GM18498 (cell line): ENCODE data around the gene ANKS1B.

Experiments used
- ATAC-seq: cut with Tn5 transposase; IDR thresholded peaks from one replicate; pipeline ENCODE4 v1.9.1; 2021; ENCODE audit warnings: mild to moderate bottlenecking, moderate library complexity; ENCODE audit not compliant: unreplicated experiment

Gene ANKS1B

GRCh38 chr12:99231031-99231430, 753.7 kb downstream of the ANKS1B start:
- ATAC-seq: no peak

- no peak for ATAC-seq
Measured at GRCh38 chr12:99224237-99224636, 760.5 kb downstream of the ANKS1B start.

DNA sequence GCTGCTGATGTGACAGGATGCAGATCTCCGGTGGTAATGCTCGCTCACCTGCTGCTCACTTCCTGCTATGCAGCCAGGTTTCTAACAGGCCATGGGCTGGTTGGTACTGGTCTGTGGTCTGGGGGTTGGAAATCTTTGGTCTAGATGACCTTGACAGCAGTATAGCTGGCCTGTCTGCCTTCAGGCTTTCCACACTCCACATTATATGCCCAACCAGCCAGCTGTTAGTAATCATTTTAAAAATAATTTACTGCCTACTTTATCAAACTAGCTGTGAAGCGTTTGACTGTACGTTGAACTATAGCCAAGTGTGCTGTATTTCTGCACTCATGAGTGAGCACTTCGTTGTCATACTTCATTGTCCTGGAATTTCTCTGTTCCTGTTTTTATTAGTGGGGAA, 761.2 kb downstream of the ANKS1B start:
- ATAC-seq: no peak

GRCh38 chr12:99213047-99213446, 771.7 kb downstream of the ANKS1B start:
- ATAC-seq: no peak

GRCh38 chr12:99212275-99212674, 772.5 kb downstream of the ANKS1B start:
- no peak for ATAC-seq

- ATAC-seq: no peak
Measured at GRCh38 chr12:99205111-99205510, 779.6 kb downstream of the ANKS1B start.

DNA sequence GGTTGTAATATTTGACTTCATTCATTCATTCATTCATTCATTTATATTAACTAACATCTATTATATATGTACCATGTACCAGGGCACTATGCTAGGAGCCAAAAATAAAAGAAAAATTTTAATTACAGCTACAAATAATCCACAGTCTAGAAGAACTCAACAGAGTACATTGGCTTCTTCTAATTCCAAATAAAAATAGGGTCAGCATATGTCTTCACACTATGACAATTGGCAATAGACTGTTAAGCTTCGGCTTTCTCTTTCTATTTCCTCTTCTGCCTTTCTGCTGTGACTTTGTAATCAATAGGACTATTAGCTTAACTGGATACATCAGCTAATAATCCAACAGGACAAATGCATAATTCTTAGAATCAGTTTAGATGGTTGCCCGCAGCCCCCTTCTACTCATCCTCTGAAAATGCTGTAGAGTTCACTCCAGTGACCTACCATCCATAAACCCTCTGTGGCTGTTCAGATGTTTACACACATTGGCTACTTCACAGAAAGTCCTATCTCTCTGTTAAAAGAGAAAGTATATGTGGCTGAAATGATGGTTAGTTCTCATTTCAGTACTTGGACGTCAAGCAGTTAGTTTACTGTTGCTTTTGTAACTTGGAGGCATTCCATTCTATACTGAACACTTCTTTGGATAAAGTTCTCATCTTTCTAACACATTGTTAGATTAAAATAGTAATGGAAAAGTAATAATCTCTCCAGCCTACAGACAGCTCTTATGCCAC, 782.7 kb downstream of the ANKS1B start:
- no peak for ATAC-seq

DNA sequence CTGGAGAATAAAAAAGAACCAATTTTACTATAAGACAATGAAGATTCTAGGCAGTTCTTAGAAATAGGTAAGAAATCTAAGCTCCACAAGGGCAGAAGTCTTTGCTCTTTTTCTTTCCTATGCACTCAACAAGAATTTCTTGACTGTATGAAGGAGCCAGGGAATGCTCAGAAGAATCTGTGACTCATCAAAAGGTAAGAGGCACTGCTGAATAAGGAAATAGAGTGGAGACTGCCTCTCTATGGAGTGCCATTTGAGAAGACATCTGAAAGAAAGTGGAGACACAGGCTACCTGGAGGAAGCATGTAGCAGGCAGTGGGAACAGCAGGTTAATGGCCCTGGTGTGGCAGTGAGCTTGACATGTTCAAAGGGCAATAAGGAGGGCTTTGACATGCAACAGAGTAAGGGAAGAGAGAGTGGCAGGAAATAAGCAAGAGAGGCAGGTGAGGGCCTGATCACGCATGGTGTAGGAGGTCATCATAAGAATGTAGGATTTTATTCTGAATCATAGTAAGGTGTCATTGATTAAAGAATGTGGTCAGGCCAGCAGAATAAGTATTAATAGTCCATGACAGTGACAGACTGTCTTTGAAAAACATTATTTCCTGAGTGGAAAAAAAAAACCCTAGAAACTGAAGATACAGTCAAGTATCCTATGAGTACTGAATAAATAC, 783.9 kb downstream of the ANKS1B start:
- ATAC-seq: no peak

DNA sequence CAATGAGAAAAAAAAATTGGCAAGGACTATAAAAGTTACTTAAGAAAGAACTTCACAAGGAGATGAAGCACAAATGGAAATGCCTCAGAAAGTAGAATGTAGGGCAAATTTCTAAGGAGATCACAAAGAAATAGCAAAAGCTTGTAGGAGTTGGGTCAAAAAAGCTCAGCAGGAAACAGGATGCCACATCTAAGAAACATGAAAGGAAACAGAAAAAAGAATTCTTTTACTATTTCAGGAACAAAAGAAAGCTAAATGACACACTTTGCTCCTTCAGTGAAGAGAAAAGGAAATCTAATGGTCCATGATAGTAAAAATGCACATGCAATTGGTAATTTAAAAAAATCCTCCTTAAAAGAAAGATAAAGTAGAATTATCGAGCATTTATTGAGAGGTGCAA, 789.3 kb downstream of the ANKS1B start:
- no peak for ATAC-seq

DNA sequence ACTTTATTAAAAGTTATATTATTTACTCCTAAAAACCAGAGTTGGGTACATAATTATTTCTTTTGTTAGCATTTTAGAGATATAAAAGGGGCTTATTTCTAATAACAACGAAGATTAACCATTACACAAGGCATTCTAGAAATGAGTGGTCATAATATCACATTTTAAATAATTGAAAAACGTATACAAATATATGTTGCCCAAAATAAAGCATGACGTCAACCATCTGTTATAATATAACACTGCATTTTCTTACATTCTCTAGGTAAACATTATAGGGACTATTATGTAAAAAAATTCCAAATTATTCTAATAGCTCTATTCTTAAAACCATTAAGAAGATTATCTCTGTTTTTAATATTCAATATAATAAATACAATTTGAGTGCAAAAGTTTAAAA, 792.2 kb downstream of the ANKS1B start:
- no peak for ATAC-seq

- no peak for ATAC-seq
Measured at GRCh38 chr12:99176871-99177270, 807.9 kb downstream of the ANKS1B start.

DNA sequence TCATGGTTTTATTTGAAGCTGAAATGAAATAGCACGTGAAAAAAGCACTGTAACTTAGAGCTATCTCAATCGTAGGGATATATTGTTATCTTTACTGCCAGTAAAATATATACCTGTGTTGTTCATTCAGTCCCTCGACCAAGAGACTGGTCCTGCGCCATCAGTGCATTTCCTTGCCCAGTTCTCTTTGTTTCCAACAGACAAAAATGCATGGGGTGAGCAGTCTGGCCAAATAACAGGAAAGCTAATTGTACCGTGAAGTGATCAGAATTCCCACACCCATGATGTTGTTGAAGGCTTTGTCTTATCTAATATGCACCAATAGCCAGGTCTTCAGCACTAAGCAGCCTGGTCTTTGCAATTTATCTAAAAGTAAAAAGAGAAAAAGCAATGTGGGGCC, 814.3 kb downstream of the ANKS1B start:
- no peak for ATAC-seq

- no peak for ATAC-seq
Measured at GRCh38 chr12:99170037-99170436, 814.7 kb downstream of the ANKS1B start.

DNA sequence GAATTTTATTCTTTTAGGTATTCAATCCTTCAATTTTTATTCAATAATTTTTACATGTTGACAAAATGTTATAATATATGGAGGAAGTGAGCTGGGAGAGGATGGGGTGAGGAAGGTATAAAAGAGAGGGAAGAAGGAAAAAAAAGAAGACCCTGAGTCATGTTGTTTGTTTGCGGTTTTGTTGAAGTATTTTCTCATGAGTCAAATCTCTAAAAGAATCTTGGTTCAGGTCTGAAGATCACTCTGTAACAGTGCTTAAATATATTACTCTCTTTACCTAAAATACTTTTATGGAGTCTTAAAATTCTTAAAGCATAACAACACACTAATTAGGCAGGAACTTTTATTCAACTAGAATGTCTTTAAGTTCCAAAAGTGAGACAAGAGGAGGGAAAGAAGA, 826.8 kb downstream of the ANKS1B start:
- no peak for ATAC-seq

- no peak for ATAC-seq
Measured at GRCh38 chr12:99154983-99155336, 829.8 kb downstream of the ANKS1B start.

- no peak for ATAC-seq
Measured at GRCh38 chr12:99154216-99154982, 830.3 kb downstream of the ANKS1B start.

- no peak for ATAC-seq
Measured at GRCh38 chr12:99153293-99153692, 831.4 kb downstream of the ANKS1B start.

GRCh38 chr12:99152337-99152736, 832.4 kb downstream of the ANKS1B start:
- ATAC-seq: no peak

DNA sequence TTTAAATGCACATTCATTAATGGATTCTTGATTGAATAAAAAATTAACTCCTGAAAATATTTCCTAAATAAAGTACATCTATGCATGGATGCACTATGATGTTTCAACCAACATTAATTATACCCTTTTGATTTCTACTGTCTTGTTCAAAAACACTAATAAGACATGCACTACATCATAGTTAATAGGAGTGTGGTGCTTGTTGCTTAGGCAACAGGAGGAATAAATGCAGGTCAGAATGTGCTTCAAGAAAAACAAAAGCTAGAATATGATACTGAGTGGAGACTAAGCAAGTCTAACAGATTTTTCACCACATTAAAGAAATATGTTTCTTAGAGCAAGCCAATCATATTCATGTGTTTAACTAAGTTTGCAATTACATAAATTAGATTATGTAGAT, 833.0 kb downstream of the ANKS1B start:
- ATAC-seq: no peak

DNA sequence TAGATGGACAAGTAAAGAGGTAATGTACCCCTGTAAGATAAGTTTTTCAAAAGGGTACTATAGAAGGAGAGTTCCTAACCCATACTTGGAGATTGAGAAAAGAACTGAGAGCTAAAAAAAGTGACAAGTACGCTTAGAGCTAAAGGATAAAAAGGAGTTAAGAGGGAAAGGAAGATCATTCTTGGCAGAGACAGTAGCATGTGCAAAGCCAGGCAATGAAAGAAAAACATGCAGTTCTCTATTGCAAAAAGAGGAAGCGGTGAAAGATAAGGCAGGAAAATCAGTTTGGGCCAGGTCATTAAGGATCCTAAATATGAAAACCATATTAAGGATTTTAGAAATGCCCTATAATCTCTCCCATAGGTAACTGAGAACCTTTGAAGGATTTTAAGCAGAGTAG, 837.6 kb downstream of the ANKS1B start:
- ATAC-seq: no peak

DNA sequence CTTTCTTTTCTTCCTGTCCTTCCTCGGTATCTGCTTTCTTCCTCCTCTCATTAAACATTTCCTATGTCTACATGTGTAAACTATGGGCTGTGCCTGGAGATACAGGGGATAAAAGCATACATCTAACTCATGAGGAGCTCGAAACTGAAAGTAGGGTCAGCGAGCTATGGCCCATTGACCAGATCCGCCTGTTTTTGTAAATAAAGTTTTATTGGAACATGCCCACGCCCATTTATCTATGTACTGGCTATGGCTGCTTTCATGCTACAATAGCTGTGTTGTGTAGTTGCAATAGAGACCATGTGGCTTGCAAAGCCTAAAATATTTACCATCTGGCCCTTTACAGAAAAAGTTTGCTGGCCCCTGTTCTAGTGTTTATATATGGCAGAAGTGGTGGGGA, 838.0 kb downstream of the ANKS1B start:
- ATAC-seq: no peak

DNA sequence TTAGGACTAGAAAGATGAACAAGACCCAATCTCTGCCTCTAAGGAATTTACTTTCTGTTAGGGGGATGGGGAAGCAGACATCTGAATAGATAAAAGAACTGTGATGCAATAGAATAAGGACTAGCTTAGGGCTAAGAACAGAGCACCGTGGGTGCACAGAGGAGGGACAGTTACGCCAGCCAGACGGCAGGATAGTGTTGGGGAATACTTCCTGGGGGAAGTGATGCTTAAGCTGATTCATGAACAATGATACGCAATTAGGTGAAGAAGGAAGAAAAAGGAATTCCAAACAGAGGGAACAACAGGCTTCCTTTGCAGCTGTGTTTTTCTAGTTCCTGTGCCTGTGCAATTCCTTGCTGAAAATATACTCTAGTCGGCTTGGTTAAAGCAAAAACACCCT, 838.6 kb downstream of the ANKS1B start:
- no peak for ATAC-seq
